Calu3 (cell line): ENCODE data around the gene KCNG2. TPM values are rescaled to one million over a fixed set of nuclear protein-coding genes. Genes with fewer than 3 reads are reported as not detected.

Experiments
- BruUV-seq: library from RNA; stranded (reverse); fragments of 400-500 nt; replicated peaks from 2 replicates; lab custom pipeline; 2021; lab: Mats Ljungman, UMichigan
- CTCF ChIA-PET: fragments of 300-600 bp; sonication (Branson Sonifier 250); formaldehyde crosslinking; loops from one replicate; lab custom pipeline; 2022; ENCODE audit warnings: antibody characterized with exemption; lab: Charles Lee
- DNase-seq: peaks from one replicate; pipeline ENCODE4 v3.0.0; 2022
- H3K27ac Mint-ChIP-seq: one replicate; pipeline ENCODE4 v1.8.0; 2022; ENCODE audit warnings: mixed read lengths; ENCODE audit not compliant: unreplicated experiment
- H3K27me3 Mint-ChIP-seq: one replicate; pipeline ENCODE4 v1.8.0; 2022; ENCODE audit warnings: mixed read lengths; ENCODE audit not compliant: unreplicated experiment
- H3K36me3 Mint-ChIP-seq: one replicate; pipeline ENCODE4 v1.8.0; 2022; ENCODE audit warnings: mild to moderate bottlenecking, moderate library complexity, mixed read lengths; ENCODE audit not compliant: insufficient read depth, unreplicated experiment
- H3K4me1 Mint-ChIP-seq: one replicate; pipeline ENCODE4 v1.8.0; 2022; ENCODE audit warnings: mild to moderate bottlenecking, low read depth, mixed read lengths; ENCODE audit not compliant: unreplicated experiment
- H3K4me3 Mint-ChIP-seq: one replicate; pipeline ENCODE4 v1.8.0; 2022; ENCODE audit warnings: mild to moderate bottlenecking, low read depth, moderate library complexity, mixed read lengths; ENCODE audit not compliant: unreplicated experiment
- H3K9me3 Mint-ChIP-seq: one replicate; pipeline ENCODE4 v1.8.0; 2022; ENCODE audit warnings: low read depth, mixed read lengths; ENCODE audit not compliant: unreplicated experiment
- intact Hi-C: fragments of 100-400 bp; cut with micrococcal nuclease; formaldehyde crosslinking; loops from one replicate; pipeline ENCODE4 v1.10.0; 2022; ENCODE audit not compliant: unreplicated experiment
- total RNA-seq: library from RNA; stranded (reverse); gene quantifications from 2 replicates; pipeline ENCODE4 v1.2.3, GENCODE V29; 2022
- TF ChIP-seq, protein P1 (sequence below): fragments of 200-600 bp; IDR thresholded peaks from one replicate; pipeline ENCODE4 v1.8.0; 2022; ENCODE audit warnings: antibody characterized with exemption; ENCODE audit not compliant: unreplicated experiment

Gene KCNG2
- total RNA-seq, 1 experiment from 2014 or later: not detected

DNA sequence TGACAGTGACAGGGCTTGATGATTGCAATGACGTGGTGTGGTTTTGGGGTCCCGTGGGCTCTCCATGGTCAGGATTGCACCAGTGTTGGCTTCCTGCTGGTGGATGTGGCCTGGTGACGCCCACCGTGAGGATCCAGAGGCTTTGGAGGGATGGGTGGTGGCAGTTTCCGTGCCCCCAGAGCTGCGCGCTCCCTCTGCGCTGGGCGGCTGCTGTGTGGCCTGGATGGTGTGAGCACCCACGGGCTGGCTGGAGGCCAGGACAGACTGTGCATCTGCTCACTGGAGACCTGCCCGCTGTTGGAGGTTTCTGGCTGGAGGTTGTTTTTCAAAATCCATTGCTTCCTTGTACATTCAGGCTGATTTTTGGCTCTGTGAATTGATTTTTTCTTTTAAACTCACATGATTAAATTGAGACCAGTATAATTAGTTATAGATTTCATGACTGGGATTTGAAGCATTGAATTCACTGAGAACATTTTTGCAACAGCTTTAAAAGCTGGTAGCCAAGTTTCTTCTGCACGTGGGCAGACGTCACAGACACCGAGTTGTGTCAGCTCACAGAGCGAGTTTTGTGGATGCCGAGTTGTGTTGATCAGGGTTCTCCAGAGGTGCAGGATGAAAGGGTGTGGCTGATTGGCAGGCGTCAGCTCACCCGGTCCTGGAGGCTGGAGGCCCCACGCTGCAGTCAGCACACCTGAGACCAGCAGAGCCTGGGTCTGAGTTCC, 72.7 kb downstream of the KCNG2 start:
- TF ChIP-seq, protein P1, sequence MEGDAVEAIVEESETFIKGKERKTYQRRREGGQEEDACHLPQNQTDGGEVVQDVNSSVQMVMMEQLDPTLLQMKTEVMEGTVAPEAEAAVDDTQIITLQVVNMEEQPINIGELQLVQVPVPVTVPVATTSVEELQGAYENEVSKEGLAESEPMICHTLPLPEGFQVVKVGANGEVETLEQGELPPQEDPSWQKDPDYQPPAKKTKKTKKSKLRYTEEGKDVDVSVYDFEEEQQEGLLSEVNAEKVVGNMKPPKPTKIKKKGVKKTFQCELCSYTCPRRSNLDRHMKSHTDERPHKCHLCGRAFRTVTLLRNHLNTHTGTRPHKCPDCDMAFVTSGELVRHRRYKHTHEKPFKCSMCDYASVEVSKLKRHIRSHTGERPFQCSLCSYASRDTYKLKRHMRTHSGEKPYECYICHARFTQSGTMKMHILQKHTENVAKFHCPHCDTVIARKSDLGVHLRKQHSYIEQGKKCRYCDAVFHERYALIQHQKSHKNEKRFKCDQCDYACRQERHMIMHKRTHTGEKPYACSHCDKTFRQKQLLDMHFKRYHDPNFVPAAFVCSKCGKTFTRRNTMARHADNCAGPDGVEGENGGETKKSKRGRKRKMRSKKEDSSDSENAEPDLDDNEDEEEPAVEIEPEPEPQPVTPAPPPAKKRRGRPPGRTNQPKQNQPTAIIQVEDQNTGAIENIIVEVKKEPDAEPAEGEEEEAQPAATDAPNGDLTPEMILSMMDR: no peak
- intact Hi-C loops: no loop called here
- Mint-ChIP-seq H3K27me3 (no peaks in the 10 kb centered on the region), H3K36me3 (no peaks in the 10 kb centered on the region), H3K4me1 (no peaks in the 10 kb centered on the region), H3K4me3 (no peak overlapping the region), H3K9me3 (no peaks in the 10 kb centered on the region), H3K27ac (no peak overlapping the region)
- BruUV-seq: no TSS peak
- DNase-seq: no peak
- CTCF ChIA-PET: no interaction called here

DNA sequence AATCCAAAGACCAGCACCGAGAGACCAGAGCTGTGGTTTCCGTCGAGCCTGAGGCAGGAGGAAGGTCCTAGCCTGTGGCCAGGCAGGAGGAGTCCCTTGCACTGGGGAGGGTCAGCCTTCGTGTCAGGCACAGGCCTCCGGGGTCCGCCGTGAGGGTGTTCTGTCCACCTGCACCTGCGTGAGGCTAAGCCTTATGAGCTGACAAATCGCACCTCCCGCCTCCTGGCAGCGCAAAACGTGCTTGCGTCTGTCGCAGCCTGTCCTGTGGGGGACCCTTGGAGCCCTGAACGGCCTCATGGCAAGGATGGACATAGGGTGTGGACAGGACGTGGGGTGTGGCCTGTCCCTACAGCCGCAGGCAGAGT, 73.3 kb downstream of the KCNG2 start:
- CTCF ChIA-PET: no interaction called here
- Mint-ChIP-seq H3K27me3 (no peaks in the 10 kb centered on the region), H3K36me3 (no peaks in the 10 kb centered on the region), H3K27ac (no peak overlapping the region), H3K4me3 (no peak overlapping the region), H3K9me3 (no peaks in the 10 kb centered on the region), H3K4me1 (no peaks in the 10 kb centered on the region)
- no TSS peak for BruUV-seq
- intact Hi-C loops: no loop called here
- TF ChIP-seq, protein P1: no peak
- no peak for DNase-seq

DNA sequence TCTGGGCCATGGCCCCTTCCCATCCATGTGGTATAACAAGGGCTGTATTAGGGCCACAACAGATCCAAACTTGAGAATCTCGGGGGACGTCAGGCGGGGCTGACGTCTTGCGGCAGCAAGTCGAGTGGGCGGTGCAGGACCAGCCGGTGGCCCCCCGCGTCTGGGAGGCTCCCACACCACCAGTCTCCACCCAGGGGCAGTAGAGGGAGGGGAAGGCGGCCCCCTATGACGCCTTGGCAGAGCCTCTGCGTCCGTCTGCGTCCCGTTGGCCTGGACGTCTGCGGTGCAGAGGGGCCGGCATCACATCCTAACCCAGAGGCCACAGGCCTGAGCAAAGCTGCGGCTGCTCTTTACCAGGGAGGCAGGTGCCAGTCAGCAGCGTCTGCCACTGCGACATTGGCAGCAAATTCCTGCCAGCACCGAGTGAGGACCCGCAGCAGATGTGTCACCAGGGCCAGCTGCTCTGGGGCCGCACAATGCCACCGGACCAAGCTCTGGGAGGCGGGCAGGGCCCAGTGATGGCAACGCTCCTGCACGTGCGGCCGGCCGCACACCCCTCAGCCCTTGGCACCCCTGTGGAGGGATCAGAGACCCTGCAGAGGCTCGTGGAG, 73.8 kb downstream of the KCNG2 start:
- no peaks in the 10 kb centered on the region for H3K4me1 Mint-ChIP-seq
- no peak for DNase-seq
- no peaks in the 10 kb centered on the region for H3K9me3 Mint-ChIP-seq
- TF ChIP-seq, protein P1: no peak
- H3K36me3 Mint-ChIP-seq: no peaks in the 10 kb centered on the region
- H3K4me3 Mint-ChIP-seq: no peak overlapping the region
- no TSS peak for BruUV-seq
- no peak overlapping the region for H3K27ac Mint-ChIP-seq
- H3K27me3 Mint-ChIP-seq: peaks cover 2% of the 10 kb centered on the region
- CTCF ChIA-PET: no interaction called here
- intact Hi-C loops: no loop called here

DNA sequence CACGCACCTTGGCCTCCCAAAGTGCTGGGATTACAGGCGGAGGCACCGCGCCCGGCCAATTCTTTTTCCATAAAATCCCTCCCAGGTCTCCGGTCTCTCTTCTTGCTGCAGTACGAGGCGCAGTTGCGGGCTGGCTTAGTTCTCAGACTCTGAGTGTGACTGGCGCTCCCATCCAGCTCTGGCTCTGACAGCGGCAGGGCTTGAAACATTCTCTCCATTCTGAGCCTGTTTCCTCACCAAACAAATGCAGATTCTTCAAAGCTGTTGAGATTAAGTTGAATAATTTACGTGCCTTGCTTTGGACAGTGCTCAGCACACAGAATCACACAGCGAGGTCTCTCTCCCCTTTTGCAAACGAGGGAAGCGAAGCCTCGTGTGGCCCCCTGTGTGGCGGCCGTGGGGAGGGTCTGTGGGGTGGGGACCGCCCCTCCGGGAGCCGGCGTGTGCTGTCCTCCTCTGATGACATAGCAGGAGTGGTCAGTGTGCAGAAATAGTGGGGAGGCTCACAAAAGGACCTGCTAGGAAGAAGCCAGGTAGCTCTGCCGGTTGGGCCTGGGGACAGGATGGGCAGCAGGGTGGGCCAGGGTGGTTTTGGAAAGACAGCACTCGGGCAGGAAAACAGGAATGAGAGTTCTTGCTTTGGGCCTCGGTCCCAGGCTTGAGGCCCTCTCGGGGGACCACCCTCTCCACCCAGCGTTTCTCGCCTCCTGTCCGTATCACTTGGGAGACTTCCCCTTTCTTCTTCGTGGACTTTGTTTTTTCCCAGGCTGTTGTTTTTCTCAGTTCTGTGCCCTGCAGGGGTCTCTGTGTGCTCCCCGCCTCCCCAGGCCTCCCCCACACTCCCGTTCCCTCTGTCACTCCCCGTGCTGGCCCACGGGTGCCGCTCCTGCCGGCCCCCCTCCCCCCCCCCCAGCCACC, 75.0 kb downstream of the KCNG2 start:
- DNase-seq: no peak
- H3K4me3 Mint-ChIP-seq: no peak overlapping the region
- CTCF ChIA-PET: no interaction called here
- no peaks in the 10 kb centered on the region for H3K36me3 Mint-ChIP-seq
- intact Hi-C loops: no loop called here
- H3K4me1 Mint-ChIP-seq: no peaks in the 10 kb centered on the region
- no peak overlapping the region for H3K27ac Mint-ChIP-seq
- peaks cover 13% of the 10 kb centered on the region for H3K27me3 Mint-ChIP-seq
- TF ChIP-seq, protein P1: no peak
- H3K9me3 Mint-ChIP-seq: no peaks in the 10 kb centered on the region
- no TSS peak for BruUV-seq
